NCI-H1417 (cell line): Measurements from ENCODE around the gene USP1.

Source experiments
- DNase-seq, 3 experiments: peaks; one replicate each; lab custom pipeline; 2025; lab: John Stamatoyannopoulos, UW

USP1 gene, protein sequence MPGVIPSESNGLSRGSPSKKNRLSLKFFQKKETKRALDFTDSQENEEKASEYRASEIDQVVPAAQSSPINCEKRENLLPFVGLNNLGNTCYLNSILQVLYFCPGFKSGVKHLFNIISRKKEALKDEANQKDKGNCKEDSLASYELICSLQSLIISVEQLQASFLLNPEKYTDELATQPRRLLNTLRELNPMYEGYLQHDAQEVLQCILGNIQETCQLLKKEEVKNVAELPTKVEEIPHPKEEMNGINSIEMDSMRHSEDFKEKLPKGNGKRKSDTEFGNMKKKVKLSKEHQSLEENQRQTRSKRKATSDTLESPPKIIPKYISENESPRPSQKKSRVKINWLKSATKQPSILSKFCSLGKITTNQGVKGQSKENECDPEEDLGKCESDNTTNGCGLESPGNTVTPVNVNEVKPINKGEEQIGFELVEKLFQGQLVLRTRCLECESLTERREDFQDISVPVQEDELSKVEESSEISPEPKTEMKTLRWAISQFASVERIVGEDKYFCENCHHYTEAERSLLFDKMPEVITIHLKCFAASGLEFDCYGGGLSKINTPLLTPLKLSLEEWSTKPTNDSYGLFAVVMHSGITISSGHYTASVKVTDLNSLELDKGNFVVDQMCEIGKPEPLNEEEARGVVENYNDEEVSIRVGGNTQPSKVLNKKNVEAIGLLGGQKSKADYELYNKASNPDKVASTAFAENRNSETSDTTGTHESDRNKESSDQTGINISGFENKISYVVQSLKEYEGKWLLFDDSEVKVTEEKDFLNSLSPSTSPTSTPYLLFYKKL

GRCh38 chr1:62436466-62437272 is at the start of gene USP1:
TSS of gene USP1 (plus strand) at chr1:62437049. CDS start at chr1:62439868, 2,819 bp downstream.
- peak; percentile 100 for DNase-seq

DNA sequence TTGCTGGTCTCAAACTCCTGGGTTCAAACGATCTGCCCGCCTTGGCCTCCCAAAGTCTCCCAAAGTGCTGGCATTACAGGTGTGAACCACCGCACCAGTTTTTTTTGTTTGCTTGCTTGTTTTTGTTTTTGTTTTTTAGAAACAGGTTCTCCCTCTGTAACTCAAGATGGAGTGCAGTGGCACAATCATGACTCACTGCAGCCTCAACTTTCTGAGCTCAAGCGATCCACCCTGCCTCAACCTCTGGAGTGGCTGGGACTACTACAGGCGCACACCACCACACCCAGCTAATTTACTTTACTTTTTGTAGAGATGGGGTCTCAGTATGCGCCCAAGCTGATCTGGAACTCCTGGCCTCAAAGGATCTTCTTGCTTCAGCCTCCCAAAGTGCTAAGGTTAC is 47.3 kb upstream of the USP1 start:
- DNase-seq = no peak

GRCh38 chr1:62390071-62390470 is 46.8 kb upstream of the USP1 start:
- no peak for DNase-seq

- peak in 1 of 3 experiments; percentile 4 for DNase-seq
Measured at GRCh38 chr1:62391369-62391971, 45.4 kb upstream of the USP1 start.

DNA sequence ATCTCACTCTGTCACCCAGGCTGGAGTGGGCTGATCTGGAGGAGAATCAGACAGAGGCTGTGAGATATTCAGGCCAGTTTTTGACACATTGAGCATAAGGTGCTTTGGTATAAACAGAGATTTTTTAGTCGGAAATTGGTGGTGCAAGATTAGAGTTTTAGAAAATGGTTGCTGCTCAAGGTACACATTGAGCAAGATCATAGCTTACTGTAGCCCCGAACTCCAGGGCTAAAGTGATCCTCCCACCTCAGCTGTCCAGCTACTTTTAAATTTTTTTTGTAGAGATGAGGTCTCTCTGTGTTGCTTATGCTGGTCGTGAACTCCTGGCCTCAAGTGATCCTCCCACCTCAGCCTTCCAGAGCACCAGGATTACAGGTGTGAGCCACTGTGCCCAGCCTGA is 43.9 kb upstream of the USP1 start:
- no peak for DNase-seq

DNA sequence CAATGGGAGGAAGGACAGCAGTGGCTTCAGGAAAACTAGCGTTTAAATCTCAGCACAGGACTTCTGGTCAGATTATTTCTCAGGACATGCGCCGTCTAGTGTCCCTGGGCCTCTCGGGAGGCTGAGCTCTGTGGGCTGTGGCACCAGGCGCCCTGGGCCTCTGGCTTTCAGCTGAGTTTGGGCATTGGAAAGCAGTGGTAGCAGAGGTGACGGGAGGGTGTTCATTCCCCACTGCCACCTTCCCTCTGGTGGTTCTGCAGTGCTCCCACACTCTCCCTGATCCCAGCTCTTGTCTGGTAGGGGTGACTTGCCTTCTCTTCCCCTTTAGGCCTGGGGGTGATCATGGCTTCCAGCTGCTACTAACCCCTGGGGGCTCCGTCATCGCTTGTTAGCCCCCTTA is 42.2 kb upstream of the USP1 start:
- no peak for DNase-seq

DNA sequence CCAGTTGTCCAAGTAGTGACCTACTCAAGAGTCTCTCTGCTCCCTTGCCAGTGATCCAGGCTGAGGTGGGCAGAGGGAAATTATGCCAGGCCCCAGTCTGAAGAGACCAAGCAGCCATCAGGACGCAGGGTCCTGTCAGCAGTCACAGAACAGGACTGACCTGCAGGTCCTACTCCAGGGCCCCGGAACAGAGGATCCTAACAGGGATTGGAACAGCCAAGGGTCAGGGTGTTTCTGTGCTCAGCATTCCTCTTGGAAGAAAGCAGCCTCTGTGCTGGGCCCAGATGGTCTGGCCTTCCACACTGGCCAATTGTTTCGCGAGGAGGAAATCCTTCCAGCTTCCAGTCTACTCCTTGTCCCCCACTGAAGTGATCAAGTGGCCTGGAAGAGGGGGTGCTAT is 41.6 kb upstream of the USP1 start:
- DNase-seq = no peak

DNA sequence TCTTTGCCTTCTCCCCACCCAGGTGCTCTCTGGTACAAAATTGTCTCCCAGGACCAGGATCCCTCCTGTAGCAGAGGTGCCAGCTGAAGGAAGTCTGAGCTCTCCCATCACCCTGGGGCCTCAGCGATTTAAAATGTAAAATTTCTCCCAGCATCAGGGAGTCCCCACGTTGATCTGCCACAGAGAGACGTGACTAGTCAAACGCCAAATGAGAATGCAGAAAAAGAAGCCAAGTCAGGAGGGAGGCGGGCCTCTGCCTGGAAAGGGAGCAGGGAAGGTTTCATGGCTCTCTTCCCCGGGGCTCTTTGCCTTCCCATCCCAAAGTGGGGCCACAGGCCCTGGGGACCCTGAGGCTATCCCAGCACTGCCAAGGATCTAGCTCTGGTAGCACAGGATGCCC is 40.0 kb upstream of the USP1 start:
- DNase-seq = no peak

DNA sequence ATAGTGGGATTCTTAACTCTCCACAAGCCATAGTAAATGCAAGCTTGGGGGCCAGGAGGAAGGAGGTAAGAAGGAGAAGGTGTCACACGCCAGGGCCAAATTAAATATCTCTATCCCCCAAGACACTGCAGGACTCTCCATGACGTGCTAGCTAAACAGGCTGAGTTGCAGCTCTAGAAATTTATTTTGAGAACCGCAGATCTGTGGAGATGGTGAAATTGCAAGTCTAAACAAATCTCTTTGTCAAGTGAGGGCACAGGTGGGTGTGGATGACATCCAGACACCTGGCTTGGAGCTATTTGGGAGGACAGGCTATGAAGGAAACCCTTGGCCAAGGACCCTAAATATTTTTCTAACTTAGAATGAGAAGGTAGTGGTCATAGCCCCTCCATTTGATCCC is 39.5 kb upstream of the USP1 start:
- no peak for DNase-seq

- DNase-seq = no peak
Measured at GRCh38 chr1:62398377-62398776, 38.5 kb upstream of the USP1 start.

DNA sequence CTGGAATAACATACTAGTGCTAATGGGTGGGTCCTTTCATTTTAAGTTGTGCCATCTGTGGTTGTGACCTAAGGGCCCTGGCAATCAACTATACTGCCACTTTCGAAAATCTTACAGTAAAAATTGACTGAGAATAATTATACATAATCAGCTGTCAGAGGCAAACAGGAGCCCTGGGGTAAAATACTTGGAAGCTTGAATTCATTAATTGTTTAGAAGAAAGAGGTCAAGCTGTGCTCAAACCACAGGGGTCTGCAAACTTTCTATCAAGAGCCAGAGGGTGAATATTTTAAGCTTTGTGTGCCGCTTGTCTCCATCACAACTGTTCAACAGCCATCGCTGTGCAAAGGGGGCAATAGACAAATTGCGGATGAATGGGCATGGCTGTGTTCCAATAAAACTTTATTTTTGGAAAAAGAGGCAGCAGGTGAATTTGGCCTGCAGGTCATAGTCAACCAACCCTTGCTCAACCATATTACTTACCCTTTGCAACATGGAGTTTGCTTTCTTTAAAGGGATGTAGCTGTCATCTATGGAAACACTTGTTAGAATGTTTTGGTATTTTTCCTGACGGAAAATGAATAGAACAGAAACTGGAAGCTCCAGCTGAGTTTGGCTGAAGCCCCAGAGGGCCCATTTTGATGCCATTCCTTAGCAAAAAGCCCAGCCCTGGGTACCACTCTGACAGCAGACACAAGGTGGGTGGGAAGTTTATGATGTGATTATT is 35.7 kb upstream of the USP1 start:
- DNase-seq = peak in 2 of 3 experiments; percentile 67 to 93

- DNase-seq = no peak
Measured at GRCh38 chr1:62405247-62405646, 31.6 kb upstream of the USP1 start.

DNA sequence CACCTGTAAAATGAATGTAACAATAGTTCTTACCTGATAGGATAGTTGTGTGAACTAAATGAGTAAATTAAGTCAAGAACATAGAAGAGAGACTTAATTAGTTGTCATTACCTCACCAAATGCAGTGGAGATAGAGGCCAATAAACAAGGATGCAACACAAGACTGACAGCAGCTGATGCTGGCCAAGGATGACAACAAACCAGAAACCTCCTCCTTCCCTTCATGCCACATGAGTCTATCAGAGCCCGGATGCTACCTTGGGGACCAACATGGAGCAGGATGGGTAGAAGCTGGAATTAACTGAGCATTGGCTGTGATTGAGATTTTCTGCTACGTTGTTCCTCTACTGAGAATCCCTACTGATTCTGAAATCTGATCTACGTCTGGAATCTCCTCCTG is 30.3 kb upstream of the USP1 start:
- DNase-seq = peak in 1 of 3 experiments; percentile 35

- peak; percentile 20 to 81 (median 74) for DNase-seq
Measured at GRCh38 chr1:62407398-62408009, 29.3 kb upstream of the USP1 start.

DNA sequence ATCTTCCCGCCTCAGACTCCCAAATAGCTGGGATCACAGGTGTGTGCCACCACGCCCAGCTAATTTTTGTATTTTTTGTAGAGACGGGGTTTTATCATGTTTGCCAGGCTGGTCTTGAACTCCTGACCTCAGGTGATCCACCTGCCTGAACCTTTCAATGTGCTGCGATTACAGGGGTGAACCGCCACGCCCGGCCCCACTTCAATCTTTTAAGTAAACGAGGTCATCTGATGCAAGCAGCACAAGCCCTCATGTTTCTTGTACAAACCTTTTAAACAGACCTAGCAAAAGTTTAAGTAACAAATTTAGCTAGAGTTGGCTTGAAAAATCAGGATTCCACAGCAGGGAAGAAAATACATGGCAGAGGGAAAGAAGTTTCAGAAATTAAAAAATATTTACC is 21.2 kb upstream of the USP1 start:
- DNase-seq = no peak

DNA sequence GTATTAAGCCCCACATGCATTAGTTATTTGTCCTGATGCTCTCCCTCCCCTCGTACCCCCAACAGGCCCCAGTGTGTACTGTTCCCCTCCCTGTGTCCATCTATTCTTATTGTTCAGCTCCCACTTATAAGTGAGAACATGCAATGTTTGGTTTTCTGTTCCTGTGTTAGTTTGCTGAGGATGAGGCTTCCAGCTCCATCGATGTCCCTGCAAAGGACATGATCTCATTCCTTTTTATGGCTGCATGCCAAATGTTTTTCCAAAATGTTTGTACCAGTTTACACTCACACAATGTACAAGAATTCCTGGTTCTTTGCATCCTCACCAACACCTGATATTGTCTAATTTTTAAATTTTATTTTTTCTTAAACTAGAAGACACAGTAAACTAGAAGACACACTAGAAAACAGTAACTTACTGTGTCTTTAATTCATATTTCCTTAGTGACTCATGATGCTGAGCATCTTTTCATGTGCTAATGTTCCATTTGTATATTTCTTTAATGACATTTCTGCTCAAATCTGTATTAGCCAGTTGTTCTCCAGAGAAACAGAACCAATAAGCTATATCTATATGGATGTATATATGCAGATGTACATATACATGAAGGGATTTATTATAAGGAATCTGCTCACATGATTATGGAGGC is 19.4 kb upstream of the USP1 start:
- DNase-seq = no peak

- no peak for DNase-seq
Measured at GRCh38 chr1:62420214-62420613, 16.6 kb upstream of the USP1 start.

GRCh38 chr1:62423580-62424242 is 13.1 kb upstream of the USP1 start:
- DNase-seq = no peak

DNA sequence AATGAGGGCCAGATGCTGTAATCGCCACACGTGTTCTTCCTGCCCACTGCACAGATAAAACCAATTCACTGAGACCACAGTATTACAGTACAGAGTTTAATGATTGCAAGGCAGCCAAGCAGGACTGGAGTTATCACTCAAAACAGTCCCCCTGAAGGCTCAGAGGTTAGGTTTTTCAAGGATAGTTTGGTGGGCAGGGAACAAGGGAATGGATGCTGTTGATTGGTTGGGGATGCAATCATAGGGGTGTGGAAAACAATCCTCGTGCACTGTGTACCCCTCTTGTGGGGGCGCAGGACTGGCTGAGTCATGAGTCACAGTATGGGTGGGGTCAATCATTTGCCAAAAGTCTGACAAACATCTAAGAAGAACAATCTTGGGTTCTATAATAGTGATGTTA is 12.4 kb upstream of the USP1 start:
- no peak for DNase-seq

DNA sequence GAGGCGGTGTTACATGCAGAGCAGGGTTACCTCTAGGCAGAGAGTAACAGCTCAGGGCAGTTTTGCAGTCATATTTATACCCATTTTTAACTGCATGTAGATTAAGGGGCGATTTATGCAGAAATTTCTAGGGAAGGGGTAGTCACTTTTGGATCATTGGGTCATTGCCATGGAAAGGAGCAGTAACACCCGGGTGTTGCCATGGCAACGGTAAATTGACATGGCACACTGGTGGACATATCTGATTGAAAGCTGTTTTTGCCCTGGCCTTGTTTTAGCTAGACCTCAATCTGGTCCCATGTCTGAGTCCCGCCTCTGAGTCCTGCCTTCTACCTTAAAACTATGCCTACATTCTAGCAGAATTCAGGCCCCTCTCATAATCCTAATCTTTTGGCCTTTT is 11.8 kb upstream of the USP1 start:
- DNase-seq = peak in 1 of 3 experiments; percentile 10
